Measurements from ENCODE around the gene ALDH1B1. TPM values are rescaled to one million over a fixed set of nuclear protein-coding genes. Genes with fewer than 3 reads are reported as not detected.
A peak's percentile ranks its signal among the peaks of the same experiment; 100 is the strongest.

The ALDH1B1 gene
- total and polyA plus RNA-seq, 2 of the 13 experiments (the other 11 are each of a cell fraction or from before 2014, with no cell fraction given), result 45.1 to 125 TPM

GRCh38 chr9:38380872-38381534 lies 11.5 kb upstream of the ALDH1B1 start (continued):
- TF ChIP-seq ZNF674 (CRISPR knock-in tag; IDR thresholded peaks at IDR 0.05; ENCODE audit: low read depth) (no peak), RXRA (CRISPR knock-in tag; IDR thresholded peaks at IDR 0.05) (peak; percentile 91), ZNF34 (CRISPR knock-in tag; IDR thresholded peaks at IDR 0.05; ENCODE audit: borderline replicate concordance) (0 out of 2 replicates have a peak, but pooled peaks have one; percentile 65), ZNF251 (CRISPR knock-in tag; IDR thresholded peaks at IDR 0.05) (no peak), GABPB1 (CRISPR knock-in tag; IDR thresholded peaks at IDR 0.05) (peak; percentile 44), NAIF1 (CRISPR knock-in tag; IDR thresholded peaks at IDR 0.05; ENCODE audit: borderline replicate concordance) (0 out of 2 replicates have a peak, but pooled peaks have one; percentile 41), ZNF350 (CRISPR knock-in tag; IDR thresholded peaks at IDR 0.05; ENCODE audit: borderline replicate concordance, low read depth) (peak; percentile 88; the same call in 1 of the 2 replicates), FOXP1 (IDR thresholded peaks at IDR 0.05) (no peak), FOXP1 (CRISPR knock-in tag; IDR thresholded peaks at IDR 0.05) (peak; percentile 93), KMT2A (CRISPR knock-in tag; IDR thresholded peaks at IDR 0.05) (peak; percentile 48; the same call in 1 of the 2 replicates), TFAP4 (IDR thresholded peaks at IDR 0.05; ENCODE audit: borderline replicate concordance, low read depth) (peak; percentile 99), BCL6 (CRISPR knock-in tag; IDR thresholded peaks at IDR 0.05) (peak; percentile 88), MED13 (CRISPR knock-in tag; IDR thresholded peaks at IDR 0.05) (peak; percentile 91; the same call in 1 of the 2 replicates), CAMTA2 (CRISPR knock-in tag; IDR thresholded peaks at IDR 0.05; ENCODE audit: borderline replicate concordance) (no peak), RFX3 (CRISPR knock-in tag; IDR thresholded peaks at IDR 0.05) (no peak), ZNF276 (CRISPR knock-in tag; IDR thresholded peaks at IDR 0.05; ENCODE audit: low read depth) (0 out of 2 replicates have a peak, but pooled peaks have one; percentile 30), SUZ12 (IDR thresholded peaks at IDR 0.05; ENCODE audit: low read depth, low read length) (no peak), AFF4 (CRISPR knock-in tag; IDR thresholded peaks at IDR 0.05) (no peak), DDIT3 (CRISPR knock-in tag; IDR thresholded peaks at IDR 0.05) (no peak), SP140L (CRISPR knock-in tag; IDR thresholded peaks at IDR 0.05; ENCODE audit: borderline replicate concordance) (no peak), SNAPC5 (CRISPR knock-in tag; IDR thresholded peaks at IDR 0.05; ENCODE audit: borderline replicate concordance) (no peak), XRCC5 (optimal IDR thresholded peaks at IDR 0.05; ENCODE audit: low read length) (peak; percentile 62), KDM5B (CRISPR knock-in tag; IDR thresholded peaks at IDR 0.05; ENCODE audit: borderline replicate concordance) (no peak; the same call in 1 of the 2 replicates)

All from HepG2 (cell line).